GM23338 (cell line): ENCODE measurements around the gene CLNK. TPM values are rescaled to one million over a fixed set of nuclear protein-coding genes. Genes with fewer than 3 reads are reported as not detected.
"Not testable (repeated sequence)": the region's sequence is repeated elsewhere in the genome, so short reads cannot be mapped to it uniquely, and the experiment has no call there.

Source experiments
- ATAC-seq: fragments of 200-7000 bp; cut with Tn5 transposase; 3 replicates; pipeline ENCODE4 v1.9.1; 2020
- DNase-seq: peaks from one replicate; pipeline ENCODE4 v3.0.0-alpha.2; 2015; ENCODE audit warnings: low spot score
- H2AFZ ChIP-seq: fragments of 200-600 bp; sonication (generic); 2 replicates; pipeline ENCODE4 v1.8.0; 2016; ENCODE audit warnings: antibody characterized with exemption, mild to moderate bottlenecking, moderate library complexity
- H3F3A ChIP-seq: fragments of 200-600 bp; sonication (generic); replicated peaks from 2 replicates; pipeline ENCODE4 v1.8.0; 2017; ENCODE audit warnings: antibody characterized with exemption, mixed run types, low read depth
- H3K27ac ChIP-seq: fragments of 200-600 bp; sonication (generic); 2 replicates; pipeline ENCODE4 v1.6.1; 2016; ENCODE audit warnings: low read depth
- H3K27me3 ChIP-seq: fragments of 200-600 bp; sonication (generic); 2 replicates; pipeline ENCODE4 v1.8.0; 2016; ENCODE audit warnings: mild to moderate bottlenecking, mixed run types, moderate library complexity; ENCODE audit not compliant: insufficient read depth
- H3K36me3 ChIP-seq: fragments of 200-600 bp; sonication (generic); 2 replicates; pipeline ENCODE4 v1.8.0; 2016; ENCODE audit warnings: mild to moderate bottlenecking; ENCODE audit not compliant: insufficient read depth
- H3K4me1 ChIP-seq: fragments of 200-600 bp; sonication (generic); 2 replicates; pipeline ENCODE4 v1.8.0; 2016; ENCODE audit warnings: mild to moderate bottlenecking, moderate library complexity; ENCODE audit not compliant: insufficient read depth
- H3K4me2 ChIP-seq: fragments of 200-600 bp; sonication (generic); 2 replicates; pipeline ENCODE4 v1.7.1; 2017; ENCODE audit warnings: mixed run types
- H3K4me3 ChIP-seq: fragments of 200-600 bp; sonication (generic); 2 replicates; pipeline ENCODE4 v1.6.1; 2016; ENCODE audit warnings: mixed run types
- H3K79me2 ChIP-seq: fragments of 200-600 bp; sonication (generic); replicated peaks from 2 replicates; pipeline ENCODE4 v1.8.0; 2017; ENCODE audit warnings: mild to moderate bottlenecking; ENCODE audit not compliant: insufficient read depth
- H3K9me2 ChIP-seq: fragments of 200-600 bp; sonication (generic); 2 replicates; pipeline ENCODE4 v1.8.0; 2017; ENCODE audit not compliant: insufficient read depth
- H4K20me1 ChIP-seq: fragments of 200-600 bp; sonication (generic); replicated peaks from 2 replicates; pipeline ENCODE4 v1.8.0; 2017; ENCODE audit warnings: mild to moderate bottlenecking; ENCODE audit not compliant: insufficient read depth
- H3K27ac Mint-ChIP-seq: 2 replicates; pipeline ENCODE4 v1.8.0; 2020; ENCODE audit warnings: inconsistent platforms, mild to moderate bottlenecking, moderate library complexity, mixed read lengths
- H3K27me3 Mint-ChIP-seq: 3 replicates; pipeline ENCODE4 v1.8.0; 2022; ENCODE audit warnings: low read depth, mild to moderate bottlenecking, moderate library complexity, mixed read lengths, inconsistent platforms; ENCODE audit not compliant: insufficient read depth, poor library complexity
- H3K36me3 Mint-ChIP-seq: 3 replicates; pipeline ENCODE4 v1.8.0; 2021; ENCODE audit warnings: low read depth, mild to moderate bottlenecking, inconsistent platforms, moderate library complexity, mixed read lengths
- H3K4me1 Mint-ChIP-seq: 3 replicates; pipeline ENCODE4 v1.8.0; 2020; ENCODE audit warnings: mild to moderate bottlenecking, inconsistent platforms, mixed read lengths
- H3K4me3 Mint-ChIP-seq: 3 replicates; pipeline ENCODE4 v1.8.0; 2021; ENCODE audit warnings: moderate library complexity, mild to moderate bottlenecking, inconsistent platforms, mixed read lengths
- H3K9me3 Mint-ChIP-seq: 3 replicates; pipeline ENCODE4 v1.8.0; 2020; ENCODE audit warnings: moderate library complexity, mild to moderate bottlenecking, inconsistent platforms, mixed read lengths
- CREB1 ChIP-seq: fragments of 250-450 bp; sonication (Bioruptor Pico); IDR thresholded peaks from 2 replicates; pipeline ENCODE4 v1.5.0; 2020; ENCODE audit warnings: low read depth, mild to moderate bottlenecking, moderate library complexity
- CTCF ChIP-seq, 2 experiments: fragments of 200-600 bp in 1 of 2; sonication (generic) in 1 of 2; conservative IDR thresholded peaks; 2 replicates each; pipeline versions ENCODE4 v1.5.1 to v1.6.1; 2016 to 2017; ENCODE audit warnings: antibody characterized with exemption in 2 of 2, low read depth in 2 of 2, mild to moderate bottlenecking in 2 of 2, moderate library complexity in 1 of 2
- ETS1 ChIP-seq: IDR thresholded peaks from 2 replicates; pipeline ENCODE4 v1.6.1; 2016; ENCODE audit warnings: antibody characterized with exemption
- EZH2 ChIP-seq: fragments of 200-600 bp; sonication (generic); IDR thresholded peaks from one replicate; pipeline ENCODE4 v1.8.0; 2017; ENCODE audit warnings: antibody characterized with exemption, mild to moderate bottlenecking, low read depth; ENCODE audit not compliant: unreplicated experiment
- JUNB ChIP-seq: IDR thresholded peaks from one replicate; pipeline ENCODE4 v1.6.1; 2016; ENCODE audit warnings: antibody characterized with exemption; ENCODE audit not compliant: unreplicated experiment
- POLR2AphosphoS5 ChIP-seq: IDR thresholded peaks from 2 replicates; pipeline ENCODE4 v1.6.1; 2016; ENCODE audit warnings: antibody characterized with exemption, low read depth
- REST ChIP-seq: IDR thresholded peaks from one replicate; pipeline ENCODE4 v1.6.1; 2018; ENCODE audit warnings: antibody characterized with exemption; ENCODE audit not compliant: unreplicated experiment
- STAT1 ChIP-seq: IDR thresholded peaks from one replicate; pipeline ENCODE4 v1.6.1; 2016; ENCODE audit warnings: antibody characterized with exemption; ENCODE audit not compliant: unreplicated experiment
- ZNF331 ChIP-seq: fragments of 250-450 bp; sonication (Bioruptor Pico); IDR thresholded peaks from 2 replicates; pipeline ENCODE4 v1.5.0; 2020; ENCODE audit warnings: low read depth, mild to moderate bottlenecking, moderate library complexity
- polyA plus RNA-seq: library from polyadenylated mRNA; unstranded; fragments of >200 nt; fragmentation: Nextera tagmentation; extraction: Ambion mirVana; gene quantifications from 2 replicates; pipeline ENCODE4 v1.2.1, GENCODE V29; 2016
- total RNA-seq: library from RNA; depleted of rRNA; stranded (reverse); fragments of >200 nt; shearing (Covaris generic); gene quantifications from 2 replicates; pipeline ENCODE4 v1.2.3, GENCODE V29; 2014

Gene CLNK
- total and polyA plus RNA-seq, 2 experiments from 2014 or later = not detected

GRCh38 chr4:10574553-10574952 is 110.0 kb downstream of the CLNK start:
- ATAC-seq, H3K4me3 Mint-ChIP-seq, H3K79me2 ChIP-seq, H3F3A ChIP-seq, DNase-seq, H2AFZ ChIP-seq, H3K36me3 ChIP-seq, H3K27ac ChIP-seq, H3K4me2 ChIP-seq, H3K9me2 ChIP-seq, H3K27ac Mint-ChIP-seq, H3K4me3 ChIP-seq, H3K9me3 Mint-ChIP-seq, H4K20me1 ChIP-seq, H3K27me3 ChIP-seq, H3K36me3 Mint-ChIP-seq, H3K27me3 Mint-ChIP-seq: not testable (repeated sequence)
- peaks cover 18% of the 10 kb centered on the region; the same call in 1 of the 2 replicates for H3K4me1 ChIP-seq
- H3K4me1 Mint-ChIP-seq = peaks cover 24% of the 10 kb centered on the region

GRCh38 chr4:10571909-10572308 is 112.7 kb downstream of the CLNK start:
- H3K27me3 Mint-ChIP-seq = peaks cover 4% of the 10 kb centered on the region
- Histone ChIP-seq H3K36me3 (no peaks in the 10 kb centered on the region), H3K79me2 (no peaks in the 10 kb centered on the region), H3K4me3 (no peak overlapping the region), H3K9me2 (peaks cover 13% of the 10 kb centered on the region), H3K4me1 (peaks cover 18% of the 10 kb centered on the region; the same call in 1 of the 2 replicates), H3K27ac (no peak overlapping the region), H3K27me3 (no peaks in the 10 kb centered on the region), H4K20me1 (no peaks in the 10 kb centered on the region), H3K4me2 (no peak overlapping the region), H2AFZ (no peak overlapping the region), H3F3A (no peaks in the 10 kb centered on the region)
- H3K27ac Mint-ChIP-seq = no peak overlapping the region
- no peak overlapping the region for H3K4me3 Mint-ChIP-seq
- H3K9me3 Mint-ChIP-seq = no peaks in the 10 kb centered on the region
- H3K4me1 Mint-ChIP-seq = peaks cover 21% of the 10 kb centered on the region
- H3K36me3 Mint-ChIP-seq = no peaks in the 10 kb centered on the region
- TF ChIP-seq POLR2AphosphoS5 (no peak), CREB1 (CRISPR knock-in tag) (no peak), ZNF331 (CRISPR knock-in tag) (no peak), JUNB (no peak), REST (no peak), CTCF (conservative IDR thresholded peaks at IDR 0.05; ENCODE audit: low read depth in 2 of 2) (no peak), ETS1 (no peak), EZH2 (no peak), STAT1 (no peak)
- no peak for ATAC-seq
- no peak for DNase-seq
